Mucosa of descending colon (tissue), 3 donors: Measurements from ENCODE around the gene PNPLA7. TPM values are rescaled to one million over a fixed set of nuclear protein-coding genes. Genes with fewer than 3 reads are reported as not detected.

Experiments used
- ATAC-seq: fragments of 200-7000 bp; cut with Tn5 transposase; one replicate; pipeline ENCODE4 v1.9.1; 2020; ENCODE audit warnings: mild to moderate bottlenecking, moderate library complexity
- DNase-seq, 3 donors: peaks; one replicate each; pipeline ENCODE4 v3.0.0-alpha.2; 2020
- H3K36me3 ChIP-seq: fragments of 200-600 bp; one replicate; pipeline ENCODE4 v1.8.0; 2021; ENCODE audit warnings: low read depth, mild to moderate bottlenecking
- H3K4me1 ChIP-seq: fragments of 200-600 bp; one replicate; pipeline ENCODE4 v1.8.0; 2021; ENCODE audit warnings: low read depth, mild to moderate bottlenecking
- H3K4me3 ChIP-seq: fragments of 200-600 bp; one replicate; pipeline ENCODE4 v1.8.0; 2021; ENCODE audit warnings: mild to moderate bottlenecking
- H3K9me3 ChIP-seq: fragments of 200-600 bp; one replicate; pipeline ENCODE4 v1.8.0; 2021; ENCODE audit warnings: mild to moderate bottlenecking
- intact Hi-C, 2 donors: fragments of 100-400 bp; cut with DNase I in 1 of 2; cut with micrococcal nuclease in 1 of 2; formaldehyde crosslinking; loops; one replicate each; pipeline versions ENCODE4 v1.11.0 to v1.11.1; 2022; cut with DNase I, micrococcal nuclease
- total RNA-seq, 3 donors: library from RNA; stranded (reverse); fragmentation: NEBNext Ultra II Directional in 2 of 3; extraction: Animal tissue kit (Norgen Biotek cat#: 25700) in 2 of 3; gene quantifications; one replicate each; pipeline versions ENCODE4 v1.2.1 to v1.2.4, GENCODE V29; 2021 to 2023
- TF ChIP-seq, protein P1 (sequence below): fragments of 200-600 bp; IDR thresholded peaks from one replicate; pipeline ENCODE4 v1.8.0; 2022; ENCODE audit warnings: antibody characterized with exemption, mild to moderate bottlenecking
- donor health status: DM: no; HTN: no; CAD: no; lungs with moderate emphysema.
- donor health status: DM: no; HTN: no; CAD: no.
- donor health status: DM: no; HTN: yes; CAD: no.

Gene PNPLA7
- total RNA-seq, 3 donors from 2014 or later: 16.7 to 27.4 (median 17.2) TPM

DNA sequence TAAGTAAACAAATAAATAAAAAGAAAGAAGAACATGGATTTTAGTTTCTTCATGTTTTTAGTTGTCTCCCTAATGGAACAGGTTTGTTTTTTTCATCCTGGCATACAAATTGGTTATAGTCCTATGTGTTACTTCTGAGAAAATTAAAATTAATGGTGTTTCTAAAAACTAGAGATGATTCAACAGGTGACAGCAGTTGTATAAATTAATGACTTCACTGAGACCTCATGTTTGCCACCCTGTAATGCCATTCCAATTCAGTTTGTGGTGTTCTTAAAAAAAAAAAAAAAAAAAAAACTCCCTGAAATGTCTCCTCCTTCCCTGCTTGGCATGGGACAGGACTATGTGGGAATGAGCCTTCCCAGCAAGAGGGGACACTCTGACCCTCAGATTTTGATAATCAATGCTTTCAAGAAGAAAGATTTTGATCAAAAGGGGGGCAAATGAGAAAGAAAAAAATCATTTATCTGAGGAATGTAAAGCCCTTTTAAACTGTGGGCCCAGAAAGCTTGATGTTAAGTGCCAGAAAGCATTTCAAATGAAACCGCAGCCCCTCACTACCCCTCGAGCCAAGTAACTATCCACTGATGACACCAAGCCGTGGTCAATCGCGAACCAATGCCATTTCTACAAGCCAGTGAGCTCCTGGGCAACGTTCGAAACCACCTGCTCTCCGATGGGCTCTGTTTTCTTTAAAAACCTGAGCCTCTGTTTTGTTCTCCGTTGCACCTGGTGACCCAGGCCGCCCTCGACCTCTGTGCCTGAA is 128.2 kb downstream of the PNPLA7 start:
- peak overlapping the region; percentile 94 for H3K4me3 ChIP-seq
- no peak for DNase-seq
- peaks cover 20% of the 10 kb centered on the region for H3K4me1 ChIP-seq
- ATAC-seq: no peak
- intact Hi-C loops: no loop called here
- no peaks in the 10 kb centered on the region for H3K36me3 ChIP-seq
- TF ChIP-seq, protein P1, sequence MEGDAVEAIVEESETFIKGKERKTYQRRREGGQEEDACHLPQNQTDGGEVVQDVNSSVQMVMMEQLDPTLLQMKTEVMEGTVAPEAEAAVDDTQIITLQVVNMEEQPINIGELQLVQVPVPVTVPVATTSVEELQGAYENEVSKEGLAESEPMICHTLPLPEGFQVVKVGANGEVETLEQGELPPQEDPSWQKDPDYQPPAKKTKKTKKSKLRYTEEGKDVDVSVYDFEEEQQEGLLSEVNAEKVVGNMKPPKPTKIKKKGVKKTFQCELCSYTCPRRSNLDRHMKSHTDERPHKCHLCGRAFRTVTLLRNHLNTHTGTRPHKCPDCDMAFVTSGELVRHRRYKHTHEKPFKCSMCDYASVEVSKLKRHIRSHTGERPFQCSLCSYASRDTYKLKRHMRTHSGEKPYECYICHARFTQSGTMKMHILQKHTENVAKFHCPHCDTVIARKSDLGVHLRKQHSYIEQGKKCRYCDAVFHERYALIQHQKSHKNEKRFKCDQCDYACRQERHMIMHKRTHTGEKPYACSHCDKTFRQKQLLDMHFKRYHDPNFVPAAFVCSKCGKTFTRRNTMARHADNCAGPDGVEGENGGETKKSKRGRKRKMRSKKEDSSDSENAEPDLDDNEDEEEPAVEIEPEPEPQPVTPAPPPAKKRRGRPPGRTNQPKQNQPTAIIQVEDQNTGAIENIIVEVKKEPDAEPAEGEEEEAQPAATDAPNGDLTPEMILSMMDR: no peak
- H3K9me3 ChIP-seq: no peaks in the 10 kb centered on the region

- H3K36me3 ChIP-seq: no peaks in the 10 kb centered on the region
- intact Hi-C loops: no loop called here
- DNase-seq (peak in 2 of 3 donors; percentile 45 to 60), ATAC-seq (peak; percentile 6)
- no peaks in the 10 kb centered on the region for H3K9me3 ChIP-seq
- peaks cover 32% of the 10 kb centered on the region for H3K4me1 ChIP-seq
- H3K4me3 ChIP-seq: no peak overlapping the region
- TF ChIP-seq, protein P1: no peak
These were observed 132.8 kb downstream of the PNPLA7 start for GRCh38 chr9:137417161-137418021.

- Histone ChIP-seq H3K4me1 (peaks cover 36% of the 10 kb centered on the region), H3K36me3 (no peaks in the 10 kb centered on the region), H3K4me3 (no peak overlapping the region), H3K9me3 (no peaks in the 10 kb centered on the region)
- intact Hi-C loops: no loop called here
- ATAC-seq (no peak), DNase-seq (peak in 2 of 3 donors; percentile 30 to 55)
- TF ChIP-seq, protein P1: no peak
These were observed 133.5 kb downstream of the PNPLA7 start for GRCh38 chr9:137416563-137417151.

DNA sequence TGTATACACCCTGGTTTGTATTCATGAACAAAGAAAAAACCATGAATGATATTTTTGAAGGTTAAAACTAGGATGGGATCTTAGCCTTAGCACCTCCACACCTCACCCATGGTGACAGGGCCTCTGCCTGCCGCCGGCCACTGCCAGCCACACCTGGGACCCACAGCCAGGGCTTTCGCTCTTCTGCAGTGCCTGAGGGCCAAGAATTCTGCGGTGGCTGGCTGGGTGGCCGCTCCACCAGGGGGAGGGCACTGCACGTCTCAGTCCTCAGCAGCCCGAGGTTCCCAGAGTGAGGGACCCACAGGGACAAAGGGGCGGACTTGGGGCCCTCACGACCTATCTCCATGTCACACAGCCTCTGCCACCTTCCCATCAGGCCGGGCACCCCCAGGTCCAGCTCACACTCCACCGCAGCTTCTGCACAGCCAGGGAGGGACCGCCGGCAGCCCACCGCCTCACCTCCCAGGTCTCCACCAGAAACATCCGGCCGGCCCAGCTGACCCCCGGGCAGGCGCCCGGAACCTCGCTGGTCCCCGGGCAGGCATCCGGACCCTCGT is 134.1 kb downstream of the PNPLA7 start:
- H3K4me3 ChIP-seq: no peak overlapping the region
- TF ChIP-seq, protein P1: no peak
- intact Hi-C loops: no loop called here
- ATAC-seq (no peak), DNase-seq (peak in 1 of 3 donors; percentile 50)
- peaks cover 32% of the 10 kb centered on the region for H3K4me1 ChIP-seq
- H3K9me3 ChIP-seq: no peaks in the 10 kb centered on the region
- no peaks in the 10 kb centered on the region for H3K36me3 ChIP-seq

DNA sequence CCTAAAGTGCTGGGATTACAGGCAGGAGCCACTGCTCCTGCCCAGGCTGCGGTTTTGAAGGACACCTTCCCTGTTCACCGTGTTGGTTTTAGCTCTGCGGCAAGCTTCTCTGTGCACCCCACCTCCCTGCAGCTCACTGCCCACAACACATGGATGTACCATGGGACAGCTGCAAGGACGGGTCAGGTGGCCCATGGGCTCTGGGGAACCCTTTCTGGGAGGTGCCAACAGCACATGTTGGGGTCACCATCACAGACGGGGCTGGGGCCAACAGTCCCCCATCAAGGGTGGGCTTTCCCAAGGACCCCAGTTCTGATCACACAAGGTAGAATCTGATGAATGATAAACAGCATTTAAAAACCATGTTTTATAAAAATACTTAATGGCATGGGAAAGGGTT is 134.8 kb downstream of the PNPLA7 start:
- ATAC-seq: no peak
- intact Hi-C loops: no loop called here

More for the DNA sequence above, 134.8 kb downstream of the PNPLA7 start:
- no peaks in the 10 kb centered on the region for H3K9me3 ChIP-seq
- DNase-seq: peak in 2 of 3 donors; percentile 20 to 42
- no peaks in the 10 kb centered on the region for H3K36me3 ChIP-seq
- TF ChIP-seq, protein P1: no peak
- H3K4me3 ChIP-seq: no peak overlapping the region
- H3K4me1 ChIP-seq: peaks cover 31% of the 10 kb centered on the region
